HG03135 (cell line): ENCODE data around the gene SNAPC4.
"Not testable (repeated sequence)": the region's sequence is repeated elsewhere in the genome, so short reads cannot be mapped to it uniquely, and the experiment has no call there.

Experiments used
- ATAC-seq: cut with Tn5 transposase; IDR thresholded peaks from one replicate; pipeline ENCODE4 v1.9.1; 2021; ENCODE audit warnings: mild to moderate bottlenecking, moderate library complexity; ENCODE audit not compliant: unreplicated experiment

SNAPC4 gene

DNA sequence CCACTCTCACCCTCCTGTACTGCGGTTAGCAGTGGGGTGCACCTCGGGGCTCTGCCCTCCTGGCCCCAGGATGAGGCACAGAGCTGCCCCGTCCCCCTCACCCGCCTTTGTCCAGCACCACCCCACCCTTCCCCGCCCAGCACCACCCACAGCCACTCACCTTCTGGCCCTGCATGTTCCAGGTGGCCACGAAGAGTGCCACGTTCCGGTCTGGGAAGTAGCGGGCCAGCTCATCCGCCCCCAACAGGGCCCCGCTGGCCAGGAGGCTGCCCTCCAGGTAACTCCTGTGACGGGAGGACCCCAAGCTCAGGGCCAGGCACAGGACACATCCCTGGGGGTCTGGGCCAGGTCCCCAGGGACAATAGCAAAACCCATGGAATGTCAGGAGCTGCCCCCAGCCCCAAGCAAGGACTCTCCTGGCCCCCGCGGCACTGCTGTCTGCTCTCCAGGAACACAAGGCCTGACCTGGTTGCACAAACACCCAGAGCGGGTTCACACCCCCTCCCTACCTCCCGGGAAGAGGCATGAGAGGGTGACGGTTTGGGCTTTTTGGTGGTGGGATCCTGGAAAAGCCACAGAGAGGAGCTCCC is 34.7 kb upstream of the SNAPC4 start:
- no peak for ATAC-seq

DNA sequence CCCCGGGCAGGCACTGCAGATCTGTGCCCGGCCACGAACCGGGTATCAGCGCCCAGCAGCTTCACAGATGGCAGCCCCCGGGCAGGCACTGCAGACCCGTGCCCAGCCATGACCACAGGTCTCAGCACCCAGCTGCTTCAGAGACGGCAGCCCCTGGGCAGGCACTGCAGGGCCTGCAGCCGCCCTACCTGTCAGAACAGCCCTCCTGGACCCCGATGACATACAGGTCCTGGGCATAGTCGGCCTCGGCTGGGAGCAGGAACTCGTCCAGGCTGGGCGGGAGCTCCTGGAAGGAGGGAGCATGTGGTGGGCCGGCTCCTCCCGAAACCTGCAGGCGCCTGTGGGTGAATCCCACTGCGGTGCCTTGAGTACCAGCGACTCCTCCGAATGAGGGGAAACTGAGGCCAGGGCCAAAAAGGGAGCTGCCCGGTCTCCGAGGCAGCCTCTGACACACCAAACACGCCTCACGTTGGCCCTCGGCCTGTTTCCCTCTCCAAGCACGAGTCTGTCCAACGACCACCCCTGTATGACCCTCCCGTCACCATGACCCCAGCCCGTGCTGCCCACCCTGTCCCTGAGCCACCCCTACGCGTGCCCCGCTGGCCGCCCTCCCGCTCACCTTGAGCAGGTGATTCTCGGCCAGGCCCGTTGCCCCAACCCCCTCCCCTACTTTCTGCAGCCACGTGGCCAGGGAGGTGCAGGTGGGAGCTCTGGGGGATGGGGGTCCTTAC is 34.0 kb upstream of the SNAPC4 start:
- ATAC-seq, result no peak

DNA sequence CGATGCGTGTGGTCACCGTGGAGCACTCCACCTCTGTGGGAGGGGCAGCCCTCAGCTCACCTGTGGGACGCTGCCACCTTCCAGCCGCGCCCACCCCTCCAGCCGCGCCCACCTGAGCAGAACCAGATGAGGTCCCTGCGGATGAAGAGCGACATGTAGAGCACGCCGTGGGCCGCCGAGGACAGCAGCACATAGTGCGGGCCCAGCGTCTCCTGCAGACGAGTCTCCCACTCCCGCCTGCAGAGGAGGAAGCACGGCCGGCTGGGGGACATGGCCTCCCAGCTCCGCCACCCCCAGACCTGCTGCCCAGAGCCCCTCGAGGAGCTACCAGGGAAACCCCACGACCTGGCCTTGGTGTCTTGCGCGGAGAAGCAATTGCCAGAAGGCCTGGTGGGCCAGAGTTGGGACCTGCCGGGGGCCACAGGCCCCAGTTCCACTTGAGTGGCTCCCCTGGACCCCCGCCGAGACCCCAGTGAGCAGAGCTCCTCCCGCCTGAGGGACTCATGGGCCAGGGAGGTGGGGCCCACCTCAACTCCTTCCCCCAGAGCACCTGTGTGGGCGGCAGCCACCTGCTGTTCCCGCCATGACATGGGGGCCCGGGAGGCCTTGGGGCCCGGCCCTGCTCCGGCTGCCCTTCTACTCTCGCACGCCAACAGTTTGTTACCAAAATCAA is 33.2 kb upstream of the SNAPC4 start:
- no peak for ATAC-seq

DNA sequence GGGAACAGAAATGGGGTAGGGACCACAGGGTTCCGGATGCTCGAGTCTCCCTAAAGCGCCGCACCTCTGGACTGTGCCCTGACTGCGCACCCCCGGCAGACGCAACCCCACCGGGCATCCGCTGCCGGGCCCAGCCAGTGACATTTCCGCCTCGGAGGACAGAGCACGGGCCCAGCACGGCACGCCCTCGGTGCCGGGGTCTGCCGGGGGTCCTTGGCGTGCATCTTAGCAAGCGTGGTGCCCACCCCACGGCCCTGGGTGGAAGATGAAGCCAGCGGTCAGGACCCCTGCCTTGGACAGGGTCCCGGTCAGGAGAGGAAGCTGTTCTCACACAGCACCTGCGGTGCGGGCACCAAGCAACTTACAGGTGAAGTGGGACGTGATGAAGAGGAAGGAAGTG is 32.6 kb upstream of the SNAPC4 start:
- no peak for ATAC-seq

DNA sequence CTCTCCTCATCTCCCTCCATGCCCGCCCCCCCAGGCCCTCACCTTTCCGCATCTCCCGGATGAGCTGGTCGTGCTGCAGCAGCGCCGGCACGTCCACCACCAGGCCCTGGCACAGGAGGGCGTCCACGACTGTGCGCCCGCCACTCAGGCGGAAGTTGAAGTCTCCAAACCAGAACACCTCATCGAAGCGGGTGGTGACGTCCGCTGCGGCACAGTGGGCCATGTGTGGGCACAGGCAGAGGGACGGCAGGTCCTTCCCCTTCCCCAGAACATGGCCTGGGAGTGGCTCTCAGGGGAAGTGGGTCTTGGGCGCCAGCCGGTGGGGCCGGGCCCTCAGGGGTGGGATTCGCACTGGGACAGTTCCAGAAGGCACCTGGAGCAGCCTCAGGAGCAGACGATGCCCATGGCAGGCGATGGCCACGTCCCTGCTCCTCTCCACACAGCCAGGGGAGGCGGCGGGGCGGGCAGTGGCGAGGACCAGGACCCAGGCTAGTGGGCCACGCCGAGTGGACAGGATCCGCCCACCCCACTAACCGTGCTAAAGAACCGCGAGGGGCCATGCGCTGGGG is 31.9 kb upstream of the SNAPC4 start:
- ATAC-seq, result no peak

DNA sequence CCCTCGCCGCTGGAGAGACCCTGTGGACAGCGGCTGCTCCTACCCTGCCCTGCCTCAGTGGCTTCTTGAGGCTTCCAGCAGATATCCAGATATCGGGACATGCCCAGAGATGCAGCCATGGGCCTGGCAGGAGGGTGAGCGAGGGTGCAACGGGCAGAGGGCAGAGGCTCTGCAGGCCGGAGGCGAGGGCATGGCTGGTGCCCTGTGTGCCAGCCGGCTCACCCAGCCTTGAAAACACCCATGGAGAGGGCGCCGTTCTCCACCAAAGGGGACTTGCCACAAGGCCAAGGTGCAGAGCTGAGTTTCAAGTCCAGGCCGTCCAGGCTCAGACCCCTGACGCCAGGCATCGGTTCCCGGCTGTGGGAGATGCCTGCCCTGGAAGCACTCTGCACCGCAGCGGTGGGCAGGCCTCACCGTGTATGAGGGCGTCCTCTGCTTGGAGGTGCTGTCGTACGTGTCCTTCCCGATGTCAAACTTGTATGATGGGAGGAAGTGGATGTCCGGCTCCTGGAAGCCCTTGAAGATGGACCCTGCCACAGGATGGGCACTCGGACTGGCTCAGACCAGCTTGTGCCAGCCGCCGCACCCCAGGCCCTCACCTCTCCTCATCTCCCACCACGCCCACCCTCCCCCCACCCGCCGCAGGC is 30.7 kb upstream of the SNAPC4 start:
- no peak for ATAC-seq

DNA sequence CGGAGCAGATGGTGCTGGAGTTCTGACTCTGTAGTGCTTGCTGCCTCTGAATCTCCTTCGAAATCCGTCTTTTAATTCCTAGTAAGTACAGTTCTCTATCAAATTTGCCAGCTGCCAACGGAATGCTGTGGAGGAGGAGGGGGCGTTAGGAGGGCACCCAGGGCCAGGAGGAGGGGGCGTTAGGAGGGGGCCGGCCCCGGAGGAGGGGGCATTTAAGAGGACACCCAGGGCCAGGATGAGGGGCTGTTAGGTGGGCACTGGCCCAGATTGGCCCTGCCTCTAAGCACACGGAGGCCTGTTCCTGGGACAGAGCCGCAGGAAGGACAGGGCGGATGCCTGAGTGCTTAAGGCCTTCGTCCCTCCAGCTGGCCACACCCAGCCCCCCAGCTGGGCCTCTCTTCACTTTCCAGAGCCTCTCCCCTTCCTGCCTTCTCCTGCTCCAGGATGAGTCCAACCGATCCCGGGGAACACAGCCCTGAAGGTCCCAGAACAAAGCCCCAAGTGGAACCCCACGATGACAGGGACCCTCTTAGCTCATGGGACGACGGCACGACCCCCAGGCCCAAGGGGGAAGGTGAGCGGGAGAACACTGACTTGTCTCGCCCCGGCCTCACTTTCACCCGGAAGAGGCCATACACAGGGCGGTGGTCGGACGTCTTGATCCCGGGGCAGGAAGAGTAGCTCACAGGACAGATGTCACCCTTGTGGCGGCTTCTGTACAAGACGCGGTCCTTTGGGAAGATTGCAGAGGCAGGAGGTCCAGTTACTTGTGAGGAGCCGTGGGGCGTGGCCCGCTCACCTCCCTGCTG is 29.9 kb upstream of the SNAPC4 start:
- no peak for ATAC-seq

DNA sequence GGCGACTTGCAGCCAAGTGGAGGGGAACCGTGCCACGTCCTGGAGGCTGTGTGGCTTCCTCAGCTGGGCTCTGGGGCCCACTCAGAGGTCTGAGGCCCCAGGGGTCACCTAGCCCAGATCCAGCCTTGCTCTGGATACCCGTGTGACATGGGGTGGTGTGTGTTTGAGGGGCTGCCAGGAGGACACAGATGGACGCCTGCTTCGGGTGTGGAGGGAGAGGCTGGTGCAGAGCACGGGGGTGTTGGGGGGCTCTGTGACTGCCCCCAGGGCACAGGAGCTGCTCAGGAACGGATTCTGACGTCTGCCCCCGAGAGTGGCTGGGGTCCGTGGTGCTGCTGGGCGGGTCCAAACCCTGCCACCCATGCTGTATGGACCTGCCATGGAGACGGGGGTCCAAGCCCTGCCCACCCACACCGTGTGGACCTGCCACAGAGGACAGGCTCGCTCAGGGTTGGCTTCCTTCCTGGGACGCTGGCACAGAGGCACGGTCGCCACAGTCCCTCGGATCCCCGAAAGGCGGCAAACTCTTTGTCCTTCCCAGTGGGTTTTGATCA is 29.2 kb upstream of the SNAPC4 start:
- no peak for ATAC-seq

DNA sequence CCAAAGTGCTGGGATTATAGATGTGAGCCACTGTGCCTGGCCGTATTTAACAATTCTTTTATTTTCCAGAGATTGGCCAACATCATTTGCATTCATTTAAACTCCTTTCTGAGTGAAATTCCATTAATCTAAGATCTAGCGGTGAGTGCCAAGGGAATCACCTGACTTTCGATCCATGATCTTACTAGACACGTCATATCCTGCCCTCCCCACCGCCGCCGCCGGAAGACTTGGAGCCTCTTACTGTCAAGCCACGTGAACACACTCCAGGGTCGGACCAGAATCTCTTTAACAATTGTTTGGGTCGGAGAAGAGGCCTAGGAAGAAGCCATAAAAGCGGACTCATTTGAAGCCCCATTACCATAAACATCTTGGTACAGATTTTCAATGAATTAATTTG is 26.8 kb upstream of the SNAPC4 start:
- ATAC-seq, result no peak

DNA sequence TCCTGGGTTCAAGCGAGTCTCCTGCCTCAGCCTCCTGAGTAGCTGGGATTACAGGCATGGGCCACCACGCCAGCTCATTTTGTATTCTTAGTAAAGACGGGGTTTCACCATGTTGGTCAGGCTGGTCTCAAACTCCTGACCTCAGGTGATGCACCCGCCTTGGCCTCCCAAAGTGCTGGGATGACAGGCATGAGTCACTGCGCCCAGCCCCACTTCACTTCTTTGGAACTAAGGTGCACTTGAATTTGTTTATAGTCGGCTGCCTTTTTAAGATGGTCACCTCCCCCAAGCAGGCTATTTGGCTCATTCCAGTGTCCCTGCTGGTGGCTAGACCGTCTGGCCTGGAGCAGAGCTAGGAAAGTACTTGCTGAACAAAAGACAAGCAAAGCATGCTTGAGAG is 25.4 kb upstream of the SNAPC4 start:
- ATAC-seq, result not testable (repeated sequence)

DNA sequence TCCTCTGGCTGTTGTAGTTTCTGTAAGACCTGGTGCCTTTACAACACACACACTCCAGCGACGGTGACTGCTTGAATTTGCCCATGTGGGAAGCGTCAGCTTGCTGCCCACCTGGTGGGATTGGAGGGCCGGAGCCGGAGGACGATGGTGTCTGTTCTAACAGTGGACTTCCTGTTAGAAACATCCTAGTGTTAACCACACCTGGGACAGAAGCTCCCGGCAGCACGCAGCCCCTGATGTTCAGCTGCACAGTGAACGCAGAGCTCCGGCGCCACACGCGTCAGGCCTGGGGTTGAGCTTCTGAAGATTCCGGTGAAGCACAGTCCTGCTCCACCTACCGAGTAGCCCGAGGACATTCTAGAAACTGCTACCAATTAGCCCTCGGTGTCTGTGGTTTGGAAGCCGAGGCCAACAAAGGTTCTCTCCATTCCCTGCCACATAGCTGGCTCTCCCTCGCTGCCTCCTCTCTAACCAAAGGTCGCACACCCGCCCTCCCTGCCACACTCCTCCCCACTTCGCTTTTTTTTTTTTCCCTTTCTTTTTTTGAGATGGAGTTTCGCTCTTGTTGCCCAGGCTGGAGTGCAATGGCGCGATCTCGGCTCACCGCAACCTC is 24.9 kb upstream of the SNAPC4 start:
- no peak for ATAC-seq

DNA sequence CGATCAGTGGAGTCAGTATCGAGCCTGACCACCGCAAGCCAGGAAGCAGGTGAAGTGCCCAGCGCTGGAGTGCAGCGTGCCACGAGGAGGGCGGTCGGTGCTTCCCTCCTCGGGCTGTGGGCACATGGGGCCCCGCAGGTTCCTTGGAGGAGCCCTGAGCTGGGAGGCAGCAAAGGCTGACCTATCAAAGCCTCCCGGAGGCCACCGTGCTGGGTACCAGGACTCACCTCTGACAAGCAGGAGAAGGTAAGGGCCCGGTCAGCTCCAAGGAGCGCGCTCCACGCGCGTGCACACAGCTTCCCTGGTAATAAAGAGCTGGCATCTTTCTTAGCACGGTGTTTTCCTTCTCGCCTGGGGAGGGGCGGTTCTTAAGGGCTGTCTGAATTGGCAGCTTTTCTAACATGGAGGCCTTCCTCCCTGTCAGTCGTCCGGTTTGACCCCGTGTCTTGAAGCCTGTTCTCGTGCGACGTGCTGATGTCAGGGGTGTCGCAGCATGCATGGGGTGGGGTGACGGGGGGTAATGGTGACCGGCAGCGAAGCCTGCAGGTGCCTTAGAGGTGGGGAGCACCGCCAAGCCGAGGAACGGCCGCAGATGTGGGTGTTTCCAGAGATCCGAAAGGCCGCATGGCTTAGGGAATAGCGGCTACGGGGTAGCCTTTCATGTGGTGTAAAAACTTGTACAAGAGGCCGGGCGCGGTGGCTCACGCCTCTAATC is 23.6 kb upstream of the SNAPC4 start:
- ATAC-seq, result no peak

DNA sequence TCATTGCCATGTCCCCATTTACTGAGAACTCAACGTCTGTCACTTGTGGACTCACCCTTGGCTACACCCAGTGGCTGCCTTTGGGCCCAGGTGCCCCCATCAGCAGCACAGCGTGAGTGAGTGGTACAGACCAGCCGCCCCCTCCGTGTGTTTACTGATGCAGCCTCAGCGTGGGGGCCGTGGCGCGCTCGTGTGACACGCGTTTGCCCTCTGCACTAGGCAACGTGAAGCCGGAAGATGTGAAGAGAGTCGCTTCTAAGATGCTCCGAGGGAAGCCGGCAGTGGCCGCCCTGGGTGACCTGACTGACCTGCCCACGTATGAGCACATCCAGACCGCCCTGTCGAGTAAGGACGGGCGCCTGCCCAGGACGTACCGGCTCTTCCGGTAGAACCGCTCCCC is 22.9 kb upstream of the SNAPC4 start:
- no peak for ATAC-seq

DNA sequence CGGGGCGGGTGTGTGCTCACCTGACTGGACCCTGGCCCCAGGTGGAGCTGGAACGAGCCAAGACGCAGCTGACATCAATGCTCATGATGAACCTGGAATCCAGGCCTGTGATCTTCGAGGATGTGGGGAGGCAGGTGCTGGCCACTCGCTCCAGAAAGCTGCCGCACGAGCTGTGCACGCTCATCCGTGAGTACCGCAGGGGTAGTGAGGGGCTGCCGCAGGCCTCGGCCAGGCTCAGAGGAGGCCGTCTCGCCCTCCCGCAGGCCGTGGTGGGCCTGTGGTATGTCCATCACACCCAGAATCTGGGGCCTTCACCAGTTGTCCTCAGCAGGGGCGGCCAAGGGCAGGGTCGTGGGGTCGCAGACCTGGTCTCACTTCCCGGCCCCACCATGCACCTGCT is 21.8 kb upstream of the SNAPC4 start:
- ATAC-seq, result no peak

DNA sequence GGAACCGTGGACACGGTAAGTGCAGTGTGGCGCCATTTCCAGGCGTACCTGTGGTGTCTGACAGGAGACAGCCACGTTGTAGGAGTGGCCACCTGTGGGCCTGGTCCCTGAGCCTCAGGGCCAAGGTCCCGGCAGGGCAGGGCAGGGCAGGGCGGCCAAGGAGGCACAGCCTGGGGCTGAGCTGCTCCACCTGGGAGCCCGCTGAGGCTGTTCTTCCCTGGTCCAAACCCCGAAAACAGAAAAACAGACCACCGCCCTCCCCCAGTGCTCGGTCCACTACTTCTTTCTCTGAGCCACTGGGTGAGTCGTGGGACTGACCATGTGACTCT is 19.1 kb upstream of the SNAPC4 start:
- no peak for ATAC-seq

DNA sequence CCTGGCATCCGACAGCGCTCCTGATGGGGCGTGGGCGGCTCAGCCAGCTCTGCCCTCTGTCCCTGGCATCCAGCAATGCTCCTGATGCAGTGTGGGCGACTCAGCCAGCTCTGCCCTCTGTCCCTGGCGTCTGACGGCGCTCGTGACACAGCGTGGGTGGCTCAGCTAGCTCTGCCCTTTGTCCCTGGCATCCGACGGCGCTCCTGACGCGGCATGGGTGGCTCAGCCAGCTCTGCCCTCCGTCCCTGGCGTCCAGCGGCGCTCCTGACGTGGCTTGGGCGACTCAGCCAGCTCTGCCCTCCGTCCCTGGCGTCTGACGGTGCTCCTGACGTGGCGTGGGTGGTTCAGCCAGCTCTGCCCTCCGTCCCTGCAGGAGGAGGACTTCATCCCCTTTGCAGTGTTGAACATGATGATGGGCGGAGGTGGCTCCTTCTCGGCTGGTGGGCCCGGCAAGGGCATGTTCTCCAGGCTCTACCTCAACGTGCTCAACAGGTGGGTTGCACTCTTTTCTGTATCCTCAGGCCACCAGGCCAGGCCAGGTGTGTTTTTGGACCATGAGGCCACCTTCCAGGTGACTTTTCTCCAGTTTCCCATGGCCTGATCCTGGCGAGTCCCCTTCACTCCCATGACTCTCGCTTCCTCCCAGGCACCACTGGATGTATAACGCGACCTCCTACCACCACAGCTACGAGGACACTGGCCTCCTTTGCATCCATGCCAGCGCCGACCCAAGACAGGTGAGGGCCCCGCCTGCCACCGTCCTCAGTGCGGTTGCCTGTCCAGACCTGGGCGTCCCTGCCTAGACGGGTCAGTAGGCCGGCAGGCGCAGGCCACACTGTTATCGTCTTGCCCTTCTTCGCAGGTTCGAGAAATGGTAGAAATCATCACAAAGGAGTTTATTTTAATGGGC is 18.5 kb upstream of the SNAPC4 start:
- ATAC-seq, result no peak

DNA sequence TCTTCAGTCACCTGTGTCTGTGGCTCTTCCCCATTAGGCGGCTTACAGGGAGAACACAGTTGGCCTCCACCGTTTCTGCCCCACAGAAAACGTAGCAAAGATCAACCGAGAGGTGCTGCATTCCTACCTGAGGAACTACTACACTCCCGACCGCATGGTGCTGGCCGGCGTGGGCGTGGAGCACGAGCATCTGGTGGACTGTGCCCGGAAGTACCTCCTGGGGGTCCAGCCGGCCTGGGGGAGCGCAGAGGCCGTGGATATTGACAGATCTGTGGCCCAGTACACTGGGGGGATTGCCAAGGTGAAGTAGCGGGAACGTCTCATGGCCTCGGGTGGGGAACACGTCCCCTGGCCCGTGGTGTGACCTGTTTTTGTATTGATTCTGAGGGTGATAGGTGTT is 16.9 kb upstream of the SNAPC4 start:
- ATAC-seq, result no peak

DNA sequence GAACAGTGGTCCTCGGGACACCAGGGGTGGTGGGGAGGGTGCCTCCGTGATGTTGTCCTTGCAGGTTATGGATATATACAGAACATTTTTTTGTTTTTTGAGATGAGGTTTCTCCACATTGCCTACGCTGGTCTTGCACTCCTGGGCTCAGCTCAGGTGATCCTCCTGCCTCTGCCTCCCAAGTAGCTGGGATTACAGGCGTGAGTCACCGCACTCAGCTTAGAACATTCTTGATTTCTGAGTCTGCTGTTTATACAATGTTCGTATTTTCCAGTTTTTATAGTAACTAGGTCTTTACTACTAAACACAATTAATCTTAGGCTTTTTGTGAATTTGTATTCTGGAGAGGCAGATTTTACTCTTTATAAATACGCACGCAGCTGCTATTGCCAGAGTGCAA is 16.5 kb upstream of the SNAPC4 start:
- ATAC-seq, result no peak

DNA sequence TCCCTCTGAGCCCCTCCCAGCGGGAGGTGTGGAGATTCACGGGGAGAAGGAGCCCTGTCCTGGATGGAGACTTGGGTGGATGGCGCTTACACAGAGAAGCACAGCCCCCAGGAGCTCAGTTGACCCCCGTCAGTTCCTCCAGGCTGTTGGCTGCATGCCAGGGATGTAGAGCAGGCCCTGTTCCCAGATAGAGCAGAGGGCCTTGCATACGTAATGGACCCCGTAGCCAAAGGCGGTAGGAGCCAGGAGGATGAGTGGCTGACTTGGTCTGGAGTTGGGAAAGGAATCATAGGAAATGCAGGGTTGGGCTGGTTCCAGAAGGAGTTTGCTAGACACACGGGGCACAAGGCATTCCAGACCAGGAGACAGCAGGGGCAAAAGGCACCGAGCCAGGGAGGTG is 13.0 kb upstream of the SNAPC4 start:
- ATAC-seq, result no peak
